Measurements from ENCODE around the gene COL4A2.

Gene COL4A2

GRCh38 chr13:110304256-110304655 lies 2.8 kb upstream of the COL4A2 start:
- no peaks in the 10 kb centered on the region for H3K9me3 ChIP-seq (ENCODE audit: low read depth, low read length)
- TF ChIP-seq FOXP2 (optimal IDR thresholded peaks at IDR 0.05; ENCODE audit: control extremely low read depth, extremely low read length, insufficient read depth) = no peak
- TF ChIP-seq POLR2AphosphoS5 (IDR thresholded peaks at IDR 0.05; ENCODE audit: borderline replicate concordance, low read depth, low read length) = no peak
- TF ChIP-seq EZH2 (IDR thresholded peaks at IDR 0.05) = no peak
- no peak overlapping the region for H3K4me3 ChIP-seq
- no peak for DNase-seq (ENCODE audit: low read depth, low spot score)
- H3K36me3 ChIP-seq (ENCODE audit: insufficient read depth, low read length) = peaks cover 8% of the 10 kb centered on the region
- H3K27ac ChIP-seq = no peak overlapping the region
- H3K9ac ChIP-seq (ENCODE audit: insufficient read length) = no peak overlapping the region

DNA sequence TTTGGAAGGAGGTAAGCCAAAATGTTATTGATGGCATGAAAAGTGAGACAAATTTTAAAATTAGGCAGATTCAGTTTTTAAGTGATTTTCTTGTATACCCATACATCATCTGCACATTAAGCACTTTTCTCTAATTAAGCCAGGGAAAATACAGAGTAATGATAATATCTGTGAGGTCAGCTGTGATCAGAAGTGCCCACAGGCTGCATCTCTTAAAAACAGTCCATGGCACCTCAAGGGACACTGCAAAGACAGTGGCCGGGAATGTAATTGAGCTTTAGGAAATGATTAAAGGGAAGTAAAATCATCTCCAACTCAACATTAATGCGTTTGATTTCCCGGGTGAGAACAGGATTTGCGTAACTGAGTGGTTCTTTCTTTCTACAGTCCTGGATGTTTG lies 2.1 kb upstream of the COL4A2 start:
- H3K36me3 ChIP-seq (ENCODE audit: insufficient read depth, low read length) = peaks cover 10% of the 10 kb centered on the region
- TF ChIP-seq FOXP2 (optimal IDR thresholded peaks at IDR 0.05; ENCODE audit: control extremely low read depth, extremely low read length, insufficient read depth) (no peak), EZH2 (IDR thresholded peaks at IDR 0.05) (no peak), POLR2AphosphoS5 (IDR thresholded peaks at IDR 0.05; ENCODE audit: borderline replicate concordance, low read depth, low read length) (no peak)
- H3K27ac ChIP-seq = no peak overlapping the region
- DNase-seq (ENCODE audit: low read depth, low spot score) = no peak
- H3K9me3 ChIP-seq (ENCODE audit: low read depth, low read length) = no peaks in the 10 kb centered on the region
- peak overlapping the region; percentile 99 for H3K4me3 ChIP-seq
- no peak overlapping the region for H3K9ac ChIP-seq (ENCODE audit: insufficient read length)

DNA sequence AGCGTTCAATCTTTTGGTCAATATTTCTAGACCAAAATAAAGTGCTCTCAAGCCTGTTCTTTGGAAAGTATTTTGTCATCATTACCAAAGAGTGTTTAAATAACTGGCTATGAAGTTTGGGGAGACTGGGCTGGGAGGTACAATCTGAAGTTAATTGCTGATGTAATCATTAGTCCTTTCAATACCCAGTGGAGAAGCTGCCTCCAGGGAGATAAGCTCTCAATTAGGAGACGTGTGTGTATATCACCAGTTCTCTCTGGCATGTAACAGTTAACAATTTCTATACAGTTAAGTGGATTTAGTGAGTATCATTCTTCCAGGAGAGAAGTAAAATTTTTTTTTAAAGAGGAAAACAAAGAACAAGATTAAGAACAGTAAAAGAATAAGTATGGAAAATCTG lies 1.5 kb upstream of the COL4A2 start:
- no peak for TF ChIP-seq FOXP2 (optimal IDR thresholded peaks at IDR 0.05; ENCODE audit: control extremely low read depth, extremely low read length, insufficient read depth)
- TF ChIP-seq EZH2 (IDR thresholded peaks at IDR 0.05) = no peak
- no peak for TF ChIP-seq POLR2AphosphoS5 (IDR thresholded peaks at IDR 0.05; ENCODE audit: borderline replicate concordance, low read depth, low read length)
- H3K9me3 ChIP-seq (ENCODE audit: low read depth, low read length) = no peaks in the 10 kb centered on the region
- no peak for DNase-seq (ENCODE audit: low read depth, low spot score)
- H3K4me3 ChIP-seq = peak overlapping the region; percentile 99
- H3K27ac ChIP-seq = no peak overlapping the region
- H3K36me3 ChIP-seq (ENCODE audit: insufficient read depth, low read length) = peaks cover 10% of the 10 kb centered on the region
- peak overlapping the region; percentile 91 for H3K9ac ChIP-seq (ENCODE audit: insufficient read length)

DNA sequence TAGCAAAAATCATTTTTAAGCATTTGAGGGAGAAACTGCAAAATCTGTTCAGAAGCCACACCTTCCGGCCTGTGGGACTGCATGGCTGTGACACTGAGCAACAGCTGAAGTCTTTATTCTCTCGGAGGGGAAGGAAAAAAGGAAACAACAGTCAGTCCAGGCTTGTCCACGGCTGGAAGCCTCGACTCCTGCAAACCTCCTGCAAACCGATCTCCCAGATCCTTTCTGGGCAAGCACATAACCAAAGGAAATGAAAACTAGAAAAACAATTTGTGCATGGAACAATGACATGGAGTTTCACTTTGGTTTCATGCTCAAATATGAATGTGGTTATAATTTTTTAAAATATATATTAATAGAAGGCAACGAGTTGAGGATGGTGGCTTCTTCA lies 1.1 kb upstream of the COL4A2 start:
- H3K9ac ChIP-seq (ENCODE audit: insufficient read length) = peak overlapping the region; percentile 91
- no peak overlapping the region for H3K27ac ChIP-seq
- H3K36me3 ChIP-seq (ENCODE audit: insufficient read depth, low read length) = peaks cover 10% of the 10 kb centered on the region
- TF ChIP-seq EZH2 (IDR thresholded peaks at IDR 0.05) (no peak), POLR2AphosphoS5 (IDR thresholded peaks at IDR 0.05; ENCODE audit: borderline replicate concordance, low read depth, low read length) (no peak), FOXP2 (optimal IDR thresholded peaks at IDR 0.05; ENCODE audit: control extremely low read depth, extremely low read length, insufficient read depth) (no peak)
- H3K4me3 ChIP-seq = peak overlapping the region; percentile 99
- no peak for DNase-seq (ENCODE audit: low read depth, low spot score)
- no peaks in the 10 kb centered on the region for H3K9me3 ChIP-seq (ENCODE audit: low read depth, low read length)

- peak overlapping the region; percentile 99 for H3K4me3 ChIP-seq
- no peak for DNase-seq (ENCODE audit: low read depth, low spot score)
Observed at GRCh38 chr13:110306340-110306959, 634 bp upstream of the COL4A2 start.

GRCh38 chr13:110307767-110308655 lies 927 bp downstream of the COL4A2 start:
- Histone ChIP-seq H3K36me3 (ENCODE audit: insufficient read depth, low read length) (peaks cover 10% of the 10 kb centered on the region), H3K9ac (ENCODE audit: insufficient read length) (peak overlapping the region; percentile 91), H3K27ac (no peak overlapping the region), H3K9me3 (ENCODE audit: low read depth, low read length) (no peaks in the 10 kb centered on the region), H3K4me3 (peak overlapping the region; percentile 99)
- no peak for TF ChIP-seq FOXP2 (optimal IDR thresholded peaks at IDR 0.05; ENCODE audit: control extremely low read depth, extremely low read length, insufficient read depth)
- no peak for TF ChIP-seq EZH2 (IDR thresholded peaks at IDR 0.05)
- peak; percentile 19; the same call in 1 of the 2 replicates for TF ChIP-seq POLR2AphosphoS5 (IDR thresholded peaks at IDR 0.05; ENCODE audit: borderline replicate concordance, low read depth, low read length)
- DNase-seq (ENCODE audit: low read depth, low spot score) = no peak

More at GRCh38 chr13:110306340-110306959, 634 bp upstream of the COL4A2 start:
- H3K36me3 ChIP-seq (ENCODE audit: insufficient read depth, low read length) = peaks cover 10% of the 10 kb centered on the region
- 0 out of 2 replicates have a peak overlapping the region, but pooled peaks have one; percentile 19 for H3K27ac ChIP-seq
- H3K9ac ChIP-seq (ENCODE audit: insufficient read length) = peak overlapping the region; percentile 91
- H3K9me3 ChIP-seq (ENCODE audit: low read depth, low read length) = no peaks in the 10 kb centered on the region
- TF ChIP-seq FOXP2 (optimal IDR thresholded peaks at IDR 0.05; ENCODE audit: control extremely low read depth, extremely low read length, insufficient read depth) (no peak), POLR2AphosphoS5 (IDR thresholded peaks at IDR 0.05; ENCODE audit: borderline replicate concordance, low read depth, low read length) (no peak), EZH2 (IDR thresholded peaks at IDR 0.05) (no peak)

GRCh38 chr13:110308656-110309359 lies 1.7 kb downstream of the COL4A2 start:
- no peak overlapping the region for H3K27ac ChIP-seq
- peaks cover 8% of the 10 kb centered on the region for H3K36me3 ChIP-seq (ENCODE audit: insufficient read depth, low read length)
- peak overlapping the region; percentile 91 for H3K9ac ChIP-seq (ENCODE audit: insufficient read length)
- H3K4me3 ChIP-seq = peak overlapping the region; percentile 99
- H3K9me3 ChIP-seq (ENCODE audit: low read depth, low read length) = no peaks in the 10 kb centered on the region
- DNase-seq (ENCODE audit: low read depth, low spot score) = no peak
- TF ChIP-seq FOXP2 (optimal IDR thresholded peaks at IDR 0.05; ENCODE audit: control extremely low read depth, extremely low read length, insufficient read depth) (no peak), POLR2AphosphoS5 (IDR thresholded peaks at IDR 0.05; ENCODE audit: borderline replicate concordance, low read depth, low read length) (no peak), EZH2 (IDR thresholded peaks at IDR 0.05) (no peak)
